SJSA1 (cell line): ENCODE measurements around the gene GALR3. TPM values are rescaled to one million over a fixed set of nuclear protein-coding genes. Genes with fewer than 3 reads are reported as not detected.

ENCODE experiments used
- DNase-seq, 2 experiments: peaks; one replicate each; pipeline ENCODE4 v3.0.0-alpha.2; 2015 to 2020; ENCODE audit warnings: low spot score in 2 of 2, low read depth in 1 of 2
- H3K27ac ChIP-seq: fragments of 250-450 bp; sonication (Bioruptor Pico); 2 replicates; pipeline ENCODE4 v1.5.1; 2020; ENCODE audit warnings: mild to moderate bottlenecking, moderate library complexity
- H3K27me3 ChIP-seq: fragments of 250-450 bp; sonication (Bioruptor Pico); replicated peaks from 2 replicates; pipeline ENCODE4 v1.5.1; 2020; ENCODE audit warnings: mild to moderate bottlenecking, moderate library complexity
- H3K36me3 ChIP-seq: fragments of 250-450 bp; sonication (Bioruptor Pico); 2 replicates; pipeline ENCODE4 v1.5.1; 2020; ENCODE audit warnings: mild to moderate bottlenecking
- H3K4me1 ChIP-seq: fragments of 250-450 bp; sonication (Bioruptor Pico); replicated peaks from 2 replicates; pipeline ENCODE4 v1.6.1; 2021; ENCODE audit warnings: mild to moderate bottlenecking
- H3K4me3 ChIP-seq: fragments of 250-450 bp; sonication (Bioruptor Pico); 2 replicates; pipeline ENCODE4 v1.5.1; 2020; ENCODE audit warnings: mild to moderate bottlenecking
- H3K9me3 ChIP-seq: fragments of 250-450 bp; sonication (Bioruptor Pico); replicated peaks from 2 replicates; pipeline ENCODE4 v1.5.1; 2020; ENCODE audit warnings: mild to moderate bottlenecking
- total RNA-seq: library from RNA; depleted of rRNA; stranded (reverse); fragments of >200 nt; shearing (Covaris generic); gene quantifications from 2 replicates; pipeline ENCODE4 v1.2.3, GENCODE V29; 2014; rRNA removed

Gene GALR3, protein sequence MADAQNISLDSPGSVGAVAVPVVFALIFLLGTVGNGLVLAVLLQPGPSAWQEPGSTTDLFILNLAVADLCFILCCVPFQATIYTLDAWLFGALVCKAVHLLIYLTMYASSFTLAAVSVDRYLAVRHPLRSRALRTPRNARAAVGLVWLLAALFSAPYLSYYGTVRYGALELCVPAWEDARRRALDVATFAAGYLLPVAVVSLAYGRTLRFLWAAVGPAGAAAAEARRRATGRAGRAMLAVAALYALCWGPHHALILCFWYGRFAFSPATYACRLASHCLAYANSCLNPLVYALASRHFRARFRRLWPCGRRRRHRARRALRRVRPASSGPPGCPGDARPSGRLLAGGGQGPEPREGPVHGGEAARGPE
- not detected in 2 replicates for total RNA-seq

DNA sequence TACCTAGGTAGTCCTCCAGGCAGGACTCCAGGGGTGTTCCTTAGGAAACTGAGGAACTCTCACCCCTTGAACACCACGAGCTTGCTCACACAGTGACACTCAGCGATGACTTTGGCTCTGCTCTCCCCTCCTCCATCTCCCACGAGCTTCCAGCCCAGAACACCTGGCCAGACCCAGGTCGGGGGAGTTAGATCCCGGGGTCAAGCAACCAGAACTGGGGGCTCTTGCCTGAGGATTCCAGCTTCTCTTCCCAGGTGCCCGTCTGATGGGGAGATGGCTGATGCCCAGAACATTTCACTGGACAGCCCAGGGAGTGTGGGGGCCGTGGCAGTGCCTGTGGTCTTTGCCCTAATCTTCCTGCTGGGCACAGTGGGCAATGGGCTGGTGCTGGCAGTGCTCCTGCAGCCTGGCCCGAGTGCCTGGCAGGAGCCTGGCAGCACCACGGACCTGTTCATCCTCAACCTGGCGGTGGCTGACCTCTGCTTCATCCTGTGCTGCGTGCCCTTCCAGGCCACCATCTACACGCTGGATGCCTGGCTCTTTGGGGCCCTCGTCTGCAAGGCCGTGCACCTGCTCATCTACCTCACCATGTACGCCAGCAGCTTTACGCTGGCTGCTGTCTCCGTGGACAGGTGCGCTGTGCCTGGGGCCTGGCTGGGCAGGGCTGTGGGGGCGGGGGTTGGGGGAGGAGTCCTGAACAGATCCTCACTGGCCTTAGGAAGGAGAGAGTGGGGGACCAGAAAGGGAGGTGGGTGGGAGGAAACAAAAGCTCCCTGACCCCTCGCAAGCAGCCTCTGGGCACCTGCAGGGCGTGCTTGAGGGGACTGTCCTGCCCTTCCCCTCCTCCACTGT lies at the start of gene GALR3:
Gene GALR3 (plus strand): TSS at position 249 of the 852 bp plus-strand sequence. CDS start 25 bp downstream, at position 274.
- Histone ChIP-seq H3K4me3 (no peak within 1 kb of the TSS), H3K36me3 (no peaks in the 10 kb centered on the region), H3K27me3 (peaks cover 30% of the 10 kb centered on the region), H3K9me3 (peaks cover 7% of the 10 kb centered on the region; the same call in 1 of the 2 replicates), H3K27ac (no peak within 1 kb of the TSS), H3K4me1 (peaks cover 18% of the 10 kb centered on the region)
- DNase-seq = no peak

DNA sequence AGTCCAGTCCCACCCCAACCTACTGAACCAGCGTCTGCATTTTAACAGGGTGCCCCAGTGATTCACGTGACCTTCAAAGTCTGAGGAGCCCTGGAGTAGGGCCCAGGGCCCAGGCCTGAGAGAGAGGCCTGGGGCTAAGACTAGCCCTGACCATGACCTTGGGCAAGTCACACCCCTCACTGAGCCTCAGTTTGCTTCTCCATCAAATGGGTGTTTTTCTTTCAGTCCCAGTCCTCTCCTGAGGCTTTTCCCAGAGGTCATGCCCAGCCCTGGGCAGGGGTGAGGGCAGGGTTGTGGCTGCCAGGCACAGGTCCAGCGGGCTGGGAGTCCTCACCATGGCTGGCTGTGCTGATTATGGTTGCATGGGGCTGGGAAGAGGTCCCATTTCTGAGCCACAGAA lies 48.5 kb upstream of the GALR3 start:
- no peak overlapping the region for H3K4me3 ChIP-seq
- no peaks in the 10 kb centered on the region for H3K9me3 ChIP-seq
- 0 out of 2 replicates have a peak overlapping the region, but pooled peaks have one; percentile 96 for H3K27ac ChIP-seq
- peaks cover 48% of the 10 kb centered on the region for H3K4me1 ChIP-seq
- no peaks in the 10 kb centered on the region for H3K27me3 ChIP-seq
- peaks cover 52% of the 10 kb centered on the region for H3K36me3 ChIP-seq
- DNase-seq = no peak

GRCh38 chr22:37775785-37776638 lies 47.2 kb upstream of the GALR3 start:
- Histone ChIP-seq H3K36me3 (peaks cover 41% of the 10 kb centered on the region), H3K27me3 (no peaks in the 10 kb centered on the region), H3K4me1 (peaks cover 48% of the 10 kb centered on the region), H3K27ac (peak overlapping the region; percentile 96), H3K4me3 (no peak overlapping the region), H3K9me3 (no peaks in the 10 kb centered on the region)
- peak; percentile 77 to 89 for DNase-seq

DNA sequence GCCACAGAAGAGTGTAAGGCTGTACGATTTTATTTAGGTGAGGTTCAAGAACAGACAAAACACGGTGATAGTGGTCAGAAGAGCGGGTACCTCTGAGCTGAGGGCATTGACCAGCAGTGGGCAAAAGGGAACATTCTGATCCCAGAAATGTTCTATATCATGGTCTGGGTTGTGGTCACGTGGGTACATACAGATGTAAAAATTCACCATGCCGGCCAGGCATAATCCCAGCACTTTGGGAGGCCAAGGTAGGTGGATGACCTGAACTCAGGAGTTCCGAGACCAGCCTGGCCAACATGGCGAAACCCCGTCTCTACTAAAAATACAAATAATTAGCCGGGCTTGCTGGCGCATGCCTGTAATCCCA lies 46.6 kb upstream of the GALR3 start:
- H3K4me3 ChIP-seq = 0 out of 2 replicates have a peak overlapping the region, but pooled peaks have one; percentile 1
- H3K9me3 ChIP-seq = no peaks in the 10 kb centered on the region
- peak overlapping the region; percentile 96 for H3K27ac ChIP-seq
- peaks cover 35% of the 10 kb centered on the region for H3K36me3 ChIP-seq
- no peak for DNase-seq
- H3K4me1 ChIP-seq = peaks cover 52% of the 10 kb centered on the region
- H3K27me3 ChIP-seq = no peaks in the 10 kb centered on the region

DNA sequence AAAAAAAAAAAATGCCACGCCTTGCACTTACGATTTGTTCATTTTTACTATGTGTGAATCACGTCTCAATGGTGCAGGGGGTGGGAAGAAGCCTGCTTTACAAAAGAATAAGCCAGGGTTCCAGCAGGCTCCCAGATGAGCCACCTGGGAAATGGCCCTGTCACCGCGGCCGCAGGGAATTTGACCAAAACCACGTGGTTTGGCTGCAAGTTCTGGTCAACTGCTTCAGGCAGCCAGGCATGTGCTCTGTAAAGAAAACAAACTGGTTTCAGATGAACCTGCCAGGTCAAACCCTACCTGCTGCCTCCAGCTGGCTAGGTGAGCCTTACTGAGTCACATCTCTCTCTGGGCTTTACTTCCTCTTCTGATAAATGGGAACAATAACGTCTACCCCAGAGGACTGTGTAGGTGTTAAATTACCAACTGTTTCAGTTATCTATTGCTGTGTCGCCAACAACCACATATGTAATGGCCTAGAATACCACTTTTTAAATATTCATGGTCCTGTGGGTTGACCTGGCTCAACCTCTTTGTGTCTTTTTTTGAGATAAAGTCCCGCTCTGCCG lies 46.0 kb upstream of the GALR3 start:
- Histone ChIP-seq H3K27ac (peak overlapping the region; percentile 96), H3K4me3 (no peak overlapping the region), H3K27me3 (no peaks in the 10 kb centered on the region), H3K4me1 (peaks cover 57% of the 10 kb centered on the region), H3K9me3 (no peaks in the 10 kb centered on the region), H3K36me3 (peaks cover 29% of the 10 kb centered on the region)
- DNase-seq = peak; percentile 88 to 90

GRCh38 chr22:37778370-37779009 lies 44.7 kb upstream of the GALR3 start:
- H3K27me3 ChIP-seq = no peaks in the 10 kb centered on the region
- H3K9me3 ChIP-seq = no peaks in the 10 kb centered on the region
- H3K27ac ChIP-seq = no peak overlapping the region
- no peak overlapping the region for H3K4me3 ChIP-seq
- peaks cover 70% of the 10 kb centered on the region for H3K4me1 ChIP-seq
- H3K36me3 ChIP-seq = peaks cover 16% of the 10 kb centered on the region
- DNase-seq = no peak

- Histone ChIP-seq H3K4me3 (no peak overlapping the region), H3K36me3 (no peaks in the 10 kb centered on the region), H3K27ac (peak overlapping the region; percentile 25; the same call in 1 of the 2 replicates), H3K27me3 (no peaks in the 10 kb centered on the region), H3K4me1 (peaks cover 50% of the 10 kb centered on the region), H3K9me3 (no peaks in the 10 kb centered on the region)
- DNase-seq = no peak
Measured at GRCh38 chr22:37781434-37782059, 41.6 kb upstream of the GALR3 start.

DNA sequence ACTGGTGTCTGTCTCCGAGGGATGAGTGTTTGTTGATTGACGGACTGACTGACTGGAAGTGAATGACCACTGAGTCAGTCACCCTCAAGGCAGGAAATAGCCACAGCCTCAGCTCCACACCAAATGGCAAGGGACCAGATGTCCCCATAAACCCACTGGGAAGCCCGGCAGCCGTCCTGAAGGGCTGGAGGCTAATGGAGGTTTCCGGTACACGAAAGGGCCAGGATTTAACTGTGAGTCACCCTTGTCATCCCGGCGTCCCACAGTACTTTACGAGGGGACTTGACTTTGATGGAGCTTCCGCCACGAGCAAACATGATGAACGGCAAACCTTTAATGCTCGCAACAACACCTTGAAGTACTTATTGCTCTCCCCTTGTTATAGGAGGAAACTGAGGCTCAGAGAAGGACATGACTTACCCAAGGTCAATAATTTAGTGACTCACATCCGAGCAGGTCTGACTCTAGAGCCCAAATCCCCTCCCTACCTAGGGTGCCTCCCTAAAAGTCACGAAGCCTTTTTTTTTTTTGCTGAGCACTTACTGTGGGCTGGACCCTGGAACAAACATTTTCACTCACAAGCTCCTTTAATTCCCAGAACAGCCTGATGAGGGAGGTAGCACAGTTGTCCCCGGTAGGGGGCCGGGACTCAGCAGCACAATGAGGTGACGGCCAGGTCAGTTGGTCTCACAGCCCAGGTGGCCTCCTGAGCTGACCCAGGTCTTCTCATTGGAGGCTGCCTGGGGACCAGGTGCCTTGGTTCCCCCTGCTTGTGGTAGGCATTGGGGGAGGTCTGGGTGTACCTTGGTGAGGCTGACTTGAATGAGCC lies 40.6 kb upstream of the GALR3 start:
- peaks cover 40% of the 10 kb centered on the region for H3K4me1 ChIP-seq
- H3K27me3 ChIP-seq = no peaks in the 10 kb centered on the region
- peak overlapping the region; percentile 25 for H3K27ac ChIP-seq
- H3K9me3 ChIP-seq = no peaks in the 10 kb centered on the region
- no peak overlapping the region for H3K4me3 ChIP-seq
- DNase-seq = peak; percentile 78 to 87
- H3K36me3 ChIP-seq = no peaks in the 10 kb centered on the region

GRCh38 chr22:37784829-37785495 lies 38.2 kb upstream of the GALR3 start:
- no peaks in the 10 kb centered on the region for H3K36me3 ChIP-seq
- H3K9me3 ChIP-seq = no peaks in the 10 kb centered on the region
- no peak for DNase-seq
- no peaks in the 10 kb centered on the region for H3K27me3 ChIP-seq
- peaks cover 24% of the 10 kb centered on the region for H3K4me1 ChIP-seq
- H3K4me3 ChIP-seq = no peak overlapping the region
- H3K27ac ChIP-seq = no peak overlapping the region

GRCh38 chr22:37790234-37790633 lies 32.9 kb upstream of the GALR3 start:
- Histone ChIP-seq H3K4me1 (no peaks in the 10 kb centered on the region), H3K36me3 (no peaks in the 10 kb centered on the region), H3K4me3 (no peak overlapping the region), H3K27ac (no peak overlapping the region), H3K9me3 (no peaks in the 10 kb centered on the region), H3K27me3 (no peaks in the 10 kb centered on the region)
- no peak for DNase-seq

GRCh38 chr22:37792494-37792893 lies 30.7 kb upstream of the GALR3 start:
- Histone ChIP-seq H3K9me3 (no peaks in the 10 kb centered on the region), H3K27me3 (no peaks in the 10 kb centered on the region), H3K4me1 (no peaks in the 10 kb centered on the region), H3K36me3 (no peaks in the 10 kb centered on the region), H3K4me3 (no peak overlapping the region), H3K27ac (no peak overlapping the region)
- no peak for DNase-seq
